CD4-positive, alpha-beta memory T cell (primary cell): ENCODE measurements around the gene TYW5. TPM values are rescaled to one million over a fixed set of nuclear protein-coding genes. Genes with fewer than 3 reads are reported as not detected.

ENCODE experiments used
- CTCF ChIA-PET: fragments of 350-600 bp; sonication (Branson Sonifier 250); formaldehyde crosslinking; loops from one replicate; lab custom pipeline; 2021; ENCODE audit warnings: inconsistent platforms; ENCODE audit not compliant: partially characterized antibody; lab: Charles Lee
- POLR2A ChIA-PET: fragments of 350-600 bp; sonication (Branson Sonifier 250); formaldehyde crosslinking; loops from one replicate; lab custom pipeline; 2021; ENCODE audit not compliant: partially characterized antibody; lab: Charles Lee
- DNase-seq, 5 donors: peaks; one replicate each; pipeline versions ENCODE4 v3.0.0 to v3.0.0-alpha.2; 2020 to 2022; ENCODE audit warnings: mixed read lengths in 1 of 5
- H3K27ac ChIP-seq: one replicate; pipeline ENCODE4 v1.7.0; 2013; ENCODE audit warnings: low read depth, low read length
- H3K27me3 ChIP-seq: 2 replicates; pipeline ENCODE4 v1.7.0; 2013; ENCODE audit warnings: mild to moderate bottlenecking, low read length, moderate library complexity; ENCODE audit not compliant: insufficient read depth
- H3K36me3 ChIP-seq: 2 replicates; pipeline ENCODE4 v1.7.0; 2013; ENCODE audit warnings: mild to moderate bottlenecking, low read length, moderate library complexity; ENCODE audit not compliant: insufficient read depth
- H3K4me1 ChIP-seq: 2 replicates; pipeline ENCODE4 v1.7.0; 2013; ENCODE audit warnings: mild to moderate bottlenecking, low read length, moderate library complexity; ENCODE audit not compliant: insufficient read depth
- H3K4me3 ChIP-seq, 2 donors: one replicate each; pipeline ENCODE4 v1.7.0; 2013; ENCODE audit warnings: low read length in 2 of 2, mild to moderate bottlenecking in 1 of 2
- H3K9me3 ChIP-seq, 2 donors: one replicate each; pipeline ENCODE4 v1.7.0; 2013; ENCODE audit warnings: low read length in 2 of 2, control low read depth in 1 of 2; ENCODE audit not compliant: control insufficient read depth in 1 of 2
- H3K27ac Mint-ChIP-seq, 7 donors: one replicate each; pipeline ENCODE4 v1.8.0; 2020 to 2021; ENCODE audit warnings: mixed read lengths in 7 of 7, mild to moderate bottlenecking in 6 of 7, inconsistent platforms in 3 of 7, moderate library complexity in 3 of 7
- H3K27me3 Mint-ChIP-seq, 2 donors: one replicate each; pipeline ENCODE4 v1.8.0; 2020 to 2021; ENCODE audit warnings: mixed read lengths in 2 of 2
- H3K36me3 Mint-ChIP-seq, 2 donors: one replicate each; pipeline ENCODE4 v1.8.0; 2020 to 2021; ENCODE audit warnings: mixed read lengths in 2 of 2, inconsistent platforms in 1 of 2, mild to moderate bottlenecking in 1 of 2
- H3K4me1 Mint-ChIP-seq, 4 donors: one replicate each; pipeline ENCODE4 v1.8.0; 2020 to 2021; ENCODE audit warnings: mixed read lengths in 4 of 4, mild to moderate bottlenecking in 1 of 4
- H3K4me3 Mint-ChIP-seq, 8 donors: one replicate each; pipeline ENCODE4 v1.8.0; 2020 to 2021; ENCODE audit warnings: mixed read lengths in 8 of 8, mild to moderate bottlenecking in 7 of 8, moderate library complexity in 6 of 8, inconsistent platforms in 3 of 8
- H3K9me3 Mint-ChIP-seq, 8 donors: one replicate each; pipeline ENCODE4 v1.8.0; 2020 to 2021; ENCODE audit warnings: mixed read lengths in 8 of 8, mild to moderate bottlenecking in 5 of 8, inconsistent platforms in 3 of 8, moderate library complexity in 1 of 8
- intact Hi-C: fragments of 100-400 bp; cut with micrococcal nuclease; formaldehyde crosslinking; loops from one replicate; pipeline ENCODE4 v1.15.1; 2023
- polyA plus RNA-seq, 2 donors: library from polyadenylated mRNA; unstranded; fragments of 300-500 nt; fragmentation: Illumina TruSeq; gene quantifications; one replicate each; pipeline ENCODE4 v1.2.3, GENCODE V29; 2021
- total RNA-seq, 2 experiments: library from RNA; stranded (reverse); gene quantifications; one replicate each; pipeline ENCODE4 v1.2.3, GENCODE V29; 2021

The TYW5 gene
- total RNA-seq (10 to 100 TPM; 11.0 to 11.6 TPM), polyA plus RNA-seq (1 to 10 TPM; 4.0 to 4.7 TPM)

GRCh38 chr2:199955339-199956061, at the start of gene TYW5, which contains the start of gene MAIP1:
TSS of gene TYW5 (minus strand) at chr2:199955491. CDS start at chr2:199955470, 21 bp downstream.
TSS of gene MAIP1 (plus strand) at chr2:199955582. CDS start at chr2:199955799, 217 bp downstream.
- Histone ChIP-seq H3K27me3 (no peaks in the 10 kb centered on the region), H3K4me3 (peak within 1 kb of the TSS; percentile 81 to 97), H3K4me1 (peaks cover 54% of the 10 kb centered on the region), H3K36me3 (peaks cover 4% of the 10 kb centered on the region), H3K27ac (peak within 1 kb of the TSS; percentile 71), H3K9me3 (no peaks in the 10 kb centered on the region)
- CTCF ChIA-PET: interaction anchor here (1.0 kb wide), 1 partner anchor 9 kb away, joined by 3 read pairs; no protein-coding TSS in a partner anchor
- POLR2A ChIA-PET: interaction anchor here (0.6 to 1.3 kb wide), 7 partner anchors 10 to 570 kb away, joined by 3 to 5 read pairs (median 4); partner anchors contain the start of gene C2orf69
- intact Hi-C loops: loop anchor here (1.0 to 5.0 kb wide), 2 partner anchors 43 to 934 kb away; partner anchors contain the start of genes C2orf69, NIF3L1 and PPIL3
- Mint-ChIP-seq H3K9me3 (no peaks in the 10 kb centered on the region), H3K36me3 (peaks cover 9 to 40% of the 10 kb centered on the region in 2 donors), H3K27ac (peak within 1 kb of the TSS; percentile 93 to 96 (median 95)), H3K4me3 (peak within 1 kb of the TSS; percentile 97 to 99 (median 98)), H3K27me3 (no peaks in the 10 kb centered on the region), H3K4me1 (peaks cover 30 to 74% (median 51%) of the 10 kb centered on the region in 4 donors)
- DNase-seq: peak; percentile 77 to 84 (median 82)

- POLR2A ChIA-PET: no interaction called here
- Histone ChIP-seq H3K27ac (no peak overlapping the region), H3K9me3 (no peaks in the 10 kb centered on the region), H3K36me3 (no peaks in the 10 kb centered on the region), H3K4me1 (no peaks in the 10 kb centered on the region), H3K4me3 (no peak overlapping the region), H3K27me3 (no peaks in the 10 kb centered on the region)
- H3K27ac Mint-ChIP-seq: no peak overlapping the region
- no peak for DNase-seq
- intact Hi-C loops: no loop called here
- no peak overlapping the region for H3K4me3 Mint-ChIP-seq
- peaks cover 0 to 12% (median 4%) of the 10 kb centered on the region in 8 donors for H3K9me3 Mint-ChIP-seq
- no peaks in the 10 kb centered on the region for H3K4me1 Mint-ChIP-seq
- peaks cover 4 to 8% of the 10 kb centered on the region in 2 donors for H3K27me3 Mint-ChIP-seq
- CTCF ChIA-PET: interaction anchor here (0.8 kb wide), 1 partner anchor 18 kb away, joined by 3 read pairs; no protein-coding TSS in a partner anchor
- no peaks in the 10 kb centered on the region for H3K36me3 Mint-ChIP-seq
Observed at GRCh38 chr2:200003444-200003843, 48.2 kb upstream of the TYW5 start.

- Mint-ChIP-seq H3K27ac (no peak overlapping the region), H3K36me3 (no peaks in the 10 kb centered on the region), H3K4me3 (no peak overlapping the region), H3K27me3 (peaks cover 2 to 4% of the 10 kb centered on the region in 2 donors), H3K4me1 (no peaks in the 10 kb centered on the region), H3K9me3 (peaks cover 0 to 5% (median 0%) of the 10 kb centered on the region in 8 donors)
- CTCF ChIA-PET: interaction anchor here (1.1 kb wide), 1 partner anchor 61 kb away, joined by 3 read pairs; no protein-coding TSS in a partner anchor
- H3K9me3 ChIP-seq: no peaks in the 10 kb centered on the region
- H3K4me3 ChIP-seq: no peak overlapping the region
- intact Hi-C loops: no loop called here
- DNase-seq: no peak
- POLR2A ChIA-PET: no interaction called here
- no peaks in the 10 kb centered on the region for H3K4me1 ChIP-seq
- no peaks in the 10 kb centered on the region for H3K36me3 ChIP-seq
- H3K27me3 ChIP-seq: no peaks in the 10 kb centered on the region
- H3K27ac ChIP-seq: no peak overlapping the region
Observed at GRCh38 chr2:200000444-200001163, 45.3 kb upstream of the TYW5 start.

GRCh38 chr2:199999166-199999565, 43.9 kb upstream of the TYW5 start:
- ChIA-PET CTCF (no interaction called here), POLR2A (no interaction called here)
- Histone ChIP-seq H3K9me3 (no peaks in the 10 kb centered on the region), H3K4me3 (no peak overlapping the region), H3K36me3 (no peaks in the 10 kb centered on the region), H3K27me3 (no peaks in the 10 kb centered on the region), H3K27ac (no peak overlapping the region), H3K4me1 (no peaks in the 10 kb centered on the region)
- peaks cover 2 to 4% of the 10 kb centered on the region in 2 donors for H3K27me3 Mint-ChIP-seq
- H3K4me3 Mint-ChIP-seq: no peak overlapping the region
- DNase-seq: no peak
- intact Hi-C loops: no loop called here
- H3K4me1 Mint-ChIP-seq: no peaks in the 10 kb centered on the region
- H3K9me3 Mint-ChIP-seq: no peaks in the 10 kb centered on the region
- no peaks in the 10 kb centered on the region for H3K36me3 Mint-ChIP-seq
- no peak overlapping the region for H3K27ac Mint-ChIP-seq

- Mint-ChIP-seq H3K4me1 (no peaks in the 10 kb centered on the region), H3K36me3 (no peaks in the 10 kb centered on the region), H3K9me3 (no peaks in the 10 kb centered on the region), H3K4me3 (no peak overlapping the region), H3K27ac (no peak overlapping the region), H3K27me3 (peaks cover 0 to 4% of the 10 kb centered on the region in 2 donors)
- H3K36me3 ChIP-seq: no peaks in the 10 kb centered on the region
- DNase-seq: no peak
- H3K4me1 ChIP-seq: no peaks in the 10 kb centered on the region
- CTCF ChIA-PET: no interaction called here
- intact Hi-C loops: no loop called here
- H3K27me3 ChIP-seq: no peaks in the 10 kb centered on the region
- H3K27ac ChIP-seq: no peak overlapping the region
- no peak overlapping the region for H3K4me3 ChIP-seq
- no peaks in the 10 kb centered on the region for H3K9me3 ChIP-seq
- POLR2A ChIA-PET: no interaction called here
Observed at GRCh38 chr2:199997296-199997695, 42.0 kb upstream of the TYW5 start.

GRCh38 chr2:199994896-199995295, 39.6 kb upstream of the TYW5 start:
- Histone ChIP-seq H3K4me1 (no peaks in the 10 kb centered on the region), H3K27me3 (no peaks in the 10 kb centered on the region), H3K36me3 (no peaks in the 10 kb centered on the region), H3K4me3 (no peak overlapping the region), H3K27ac (no peak overlapping the region), H3K9me3 (no peaks in the 10 kb centered on the region)
- H3K9me3 Mint-ChIP-seq: no peaks in the 10 kb centered on the region
- intact Hi-C loops: no loop called here
- CTCF ChIA-PET: no interaction called here
- peaks cover 0 to 5% of the 10 kb centered on the region in 2 donors for H3K27me3 Mint-ChIP-seq
- H3K36me3 Mint-ChIP-seq: no peaks in the 10 kb centered on the region
- no peak overlapping the region for H3K27ac Mint-ChIP-seq
- no peak for DNase-seq
- POLR2A ChIA-PET: no interaction called here
- no peaks in the 10 kb centered on the region for H3K4me1 Mint-ChIP-seq
- no peak overlapping the region for H3K4me3 Mint-ChIP-seq

- POLR2A ChIA-PET: no interaction called here
- Mint-ChIP-seq H3K36me3 (no peaks in the 10 kb centered on the region), H3K9me3 (no peaks in the 10 kb centered on the region), H3K4me1 (no peaks in the 10 kb centered on the region), H3K4me3 (no peak overlapping the region), H3K27me3 (peaks cover 0 to 5% of the 10 kb centered on the region in 2 donors), H3K27ac (no peak overlapping the region)
- intact Hi-C loops: no loop called here
- no peaks in the 10 kb centered on the region for H3K36me3 ChIP-seq
- H3K9me3 ChIP-seq: no peaks in the 10 kb centered on the region
- no peak overlapping the region for H3K4me3 ChIP-seq
- H3K27me3 ChIP-seq: no peaks in the 10 kb centered on the region
- CTCF ChIA-PET: no interaction called here
- no peaks in the 10 kb centered on the region for H3K4me1 ChIP-seq
- DNase-seq: no peak
- H3K27ac ChIP-seq: no peak overlapping the region
Observed at GRCh38 chr2:199994371-199994770, 39.1 kb upstream of the TYW5 start.
